Measurements from ENCODE around the gene ARGLU1. TPM values are rescaled to one million over a fixed set of nuclear protein-coding genes. Genes with fewer than 3 reads are reported as not detected.

The ARGLU1 gene
- total and polyA plus RNA-seq, 9 of the 15 experiments (the other 6 are each of a cell fraction or from before 2014, with no cell fraction given): 19.3 to 99.9 (median 49.3) TPM

DNA sequence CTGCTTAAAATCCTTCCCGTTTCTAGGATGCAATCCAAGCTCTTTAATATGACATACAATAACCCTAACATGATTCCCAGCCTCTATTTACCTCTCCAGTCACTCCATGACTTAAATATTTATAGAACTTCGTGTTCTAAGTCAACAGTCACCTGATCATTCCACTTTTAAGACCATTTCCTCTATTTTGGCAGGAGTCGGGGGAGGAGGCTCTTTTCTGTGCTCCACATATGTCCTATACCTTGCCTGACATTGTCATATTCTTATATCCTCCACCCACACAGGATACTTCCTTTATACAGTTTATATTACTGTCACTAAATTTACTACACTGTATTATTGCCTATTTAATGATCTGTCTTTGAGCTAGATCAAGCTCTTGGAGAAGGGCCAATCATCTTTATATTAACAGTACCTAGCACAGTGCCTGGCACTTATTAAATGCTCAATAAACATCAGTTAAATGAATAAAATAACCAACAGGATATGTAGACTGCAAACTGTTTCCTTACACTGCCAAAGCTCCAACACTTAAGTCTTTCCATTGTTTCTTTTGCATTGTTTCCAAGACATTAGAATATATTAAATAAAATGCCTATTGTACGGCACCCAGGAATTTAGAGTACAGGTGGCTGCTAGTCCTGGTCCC lies 2.7 kb downstream of the ARGLU1 start:
- H3K4me2 ChIP-seq (ENCODE audit: insufficient read depth, low read length): peak overlapping the region; percentile 85
- H3K9me1 ChIP-seq (ENCODE audit: control insufficient read depth, insufficient read depth, low read length): peaks cover 10% of the 10 kb centered on the region
- no peak for ATAC-seq
- H3K4me1 ChIP-seq (replicated peaks in 1 of 2; ENCODE audit: control insufficient read depth in 2 of 2, insufficient read depth in 2 of 2, low read length in 2 of 2): peaks cover 0 to 32% of the 10 kb centered on the region in 2 experiments; a peak in 3 of 5 replicates
- FAIRE-seq: no peak
- peaks cover 4% of the 10 kb centered on the region; the same call in 2 of the 3 replicates for H3K36me3 ChIP-seq (ENCODE audit: control insufficient read depth, insufficient read depth, low read length)
- peaks cover 46% of the 10 kb centered on the region for H4K20me1 ChIP-seq (replicated peaks; ENCODE audit: control insufficient read depth, insufficient read depth, low read length)
- H3K27ac ChIP-seq (ENCODE audit: extremely low read depth, low read depth, low read length): no peak overlapping the region
- peaks cover 80% of the 10 kb centered on the region for H3K79me2 ChIP-seq (ENCODE audit: control insufficient read depth, insufficient read depth, low read length)
- peak overlapping the region in 1 of 2 experiments; percentile 31; a peak in 1 of 4 replicates for H3K9ac ChIP-seq (ENCODE audit: insufficient read depth in 1 of 2, low read depth in 2 of 2, low read length in 2 of 2)
- WGBS (ENCODE audit: insufficient coverage, low coverage, missing lambda C conversion rate): 13% methylated on average over 4 of the region's 4 CpGs
- intact Hi-C loops (cut with micrococcal nuclease): no loop called here
- peak overlapping the region; percentile 85 for H3K4me3 ChIP-seq
- DNase-seq (ENCODE audit: extremely low read depth in 1 of 4, low spot score in 3 of 4): no peak
- no peak overlapping the region for H2AFZ ChIP-seq (ENCODE audit: low read depth, low read length)
- TF ChIP-seq, protein P1, sequence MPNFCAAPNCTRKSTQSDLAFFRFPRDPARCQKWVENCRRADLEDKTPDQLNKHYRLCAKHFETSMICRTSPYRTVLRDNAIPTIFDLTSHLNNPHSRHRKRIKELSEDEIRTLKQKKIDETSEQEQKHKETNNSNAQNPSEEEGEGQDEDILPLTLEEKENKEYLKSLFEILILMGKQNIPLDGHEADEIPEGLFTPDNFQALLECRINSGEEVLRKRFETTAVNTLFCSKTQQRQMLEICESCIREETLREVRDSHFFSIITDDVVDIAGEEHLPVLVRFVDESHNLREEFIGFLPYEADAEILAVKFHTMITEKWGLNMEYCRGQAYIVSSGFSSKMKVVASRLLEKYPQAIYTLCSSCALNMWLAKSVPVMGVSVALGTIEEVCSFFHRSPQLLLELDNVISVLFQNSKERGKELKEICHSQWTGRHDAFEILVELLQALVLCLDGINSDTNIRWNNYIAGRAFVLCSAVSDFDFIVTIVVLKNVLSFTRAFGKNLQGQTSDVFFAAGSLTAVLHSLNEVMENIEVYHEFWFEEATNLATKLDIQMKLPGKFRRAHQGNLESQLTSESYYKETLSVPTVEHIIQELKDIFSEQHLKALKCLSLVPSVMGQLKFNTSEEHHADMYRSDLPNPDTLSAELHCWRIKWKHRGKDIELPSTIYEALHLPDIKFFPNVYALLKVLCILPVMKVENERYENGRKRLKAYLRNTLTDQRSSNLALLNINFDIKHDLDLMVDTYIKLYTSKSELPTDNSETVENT (CRISPR knock-in tag; IDR thresholded peaks at IDR 0.05): no peak
- TF ChIP-seq RFX7 (CRISPR knock-in tag; IDR thresholded peaks at IDR 0.05) (no peak), SPI1 (IDR thresholded peaks at IDR 0.05; ENCODE audit: borderline replicate concordance, low read depth, low read length) (peak; percentile 39; the same call in 1 of the 2 replicates), NFATC3 (IDR thresholded peaks at IDR 0.05) (no peak), ZZZ3 (IDR thresholded peaks at IDR 0.05) (no peak)
- in situ Hi-C loops (cut with MboI): no loop called here
- H3K27me3 ChIP-seq (ENCODE audit: control insufficient read depth in 2 of 2, insufficient read depth in 2 of 2, low read length in 2 of 2): no peaks in the 10 kb centered on the region
- BruUV-seq (replicated peaks): no TSS peak
- CTCF ChIA-PET (ENCODE audit: low intra/inter-chr PET ratio): no interaction called here
- POLR2A ChIA-PET: interaction anchor here (1.0 kb wide), 2 partner anchors 9 to 23 kb away, joined by 3 read pairs; no protein-coding TSS in a partner anchor
- H3K9me3 ChIP-seq (replicated peaks; ENCODE audit: control insufficient read depth, insufficient read depth, low read depth, low read length): no peaks in the 10 kb centered on the region
